ENCODE results near the gene HSPA12A. TPM values are rescaled to one million over a fixed set of nuclear protein-coding genes. Genes with fewer than 3 reads are reported as not detected.

HSPA12A gene
- polyA plus RNA-seq, 1 donor (not counting 4 experiments of a cell fraction or from before 2014, with no cell fraction given) = 8.1 TPM

DNA sequence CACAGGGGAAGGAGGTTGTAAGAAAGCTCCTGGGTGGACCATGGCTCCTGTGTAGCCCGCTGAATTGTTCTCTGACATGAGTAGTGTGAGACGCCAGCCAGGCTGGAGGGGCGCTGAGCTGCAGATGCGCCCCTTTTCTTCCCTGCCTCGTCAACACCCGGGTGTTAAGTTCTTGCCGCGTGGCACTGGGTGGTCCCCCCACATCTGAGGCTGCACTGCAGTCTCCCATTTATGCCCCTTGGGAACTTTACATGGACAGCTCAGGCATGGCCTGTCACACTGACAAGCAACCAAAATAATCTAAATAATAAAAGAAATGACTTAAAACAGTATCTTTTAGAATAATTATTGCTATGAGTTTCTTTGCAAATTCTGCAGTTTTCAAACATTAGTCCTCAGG is 34.6 kb upstream of the HSPA12A start:
- no peaks in the 10 kb centered on the region for H3K27me3 ChIP-seq (ENCODE audit: control insufficient read depth, extremely low read depth, insufficient read depth, low read length)
- no peaks in the 10 kb centered on the region for H4K20me1 ChIP-seq (ENCODE audit: control insufficient read depth, extremely low read depth, insufficient read depth, low read length)
- TF ChIP-seq EZH2 (IDR thresholded peaks at IDR 0.05; ENCODE audit: low read length) = no peak
- TF ChIP-seq, protein P1, sequence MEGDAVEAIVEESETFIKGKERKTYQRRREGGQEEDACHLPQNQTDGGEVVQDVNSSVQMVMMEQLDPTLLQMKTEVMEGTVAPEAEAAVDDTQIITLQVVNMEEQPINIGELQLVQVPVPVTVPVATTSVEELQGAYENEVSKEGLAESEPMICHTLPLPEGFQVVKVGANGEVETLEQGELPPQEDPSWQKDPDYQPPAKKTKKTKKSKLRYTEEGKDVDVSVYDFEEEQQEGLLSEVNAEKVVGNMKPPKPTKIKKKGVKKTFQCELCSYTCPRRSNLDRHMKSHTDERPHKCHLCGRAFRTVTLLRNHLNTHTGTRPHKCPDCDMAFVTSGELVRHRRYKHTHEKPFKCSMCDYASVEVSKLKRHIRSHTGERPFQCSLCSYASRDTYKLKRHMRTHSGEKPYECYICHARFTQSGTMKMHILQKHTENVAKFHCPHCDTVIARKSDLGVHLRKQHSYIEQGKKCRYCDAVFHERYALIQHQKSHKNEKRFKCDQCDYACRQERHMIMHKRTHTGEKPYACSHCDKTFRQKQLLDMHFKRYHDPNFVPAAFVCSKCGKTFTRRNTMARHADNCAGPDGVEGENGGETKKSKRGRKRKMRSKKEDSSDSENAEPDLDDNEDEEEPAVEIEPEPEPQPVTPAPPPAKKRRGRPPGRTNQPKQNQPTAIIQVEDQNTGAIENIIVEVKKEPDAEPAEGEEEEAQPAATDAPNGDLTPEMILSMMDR (optimal IDR thresholded peaks at IDR 0.05 in 1 of 3, IDR thresholded peaks at IDR 0.05 in 1 of 3, conservative IDR thresholded peaks at IDR 0.05 in 1 of 3; ENCODE audit: extremely low read depth in 1 of 3, insufficient read depth in 2 of 3, low read length in 3 of 3) = no peak
- no peak overlapping the region for H3K9ac ChIP-seq (ENCODE audit: control insufficient read depth, extremely low read depth, insufficient read depth, low read length)
- FAIRE-seq (no peak), DNase-seq (ENCODE audit: low read depth, low spot score) (no peak)
- H3K9me3 ChIP-seq (ENCODE audit: control insufficient read depth, low read depth, low read length) = no peaks in the 10 kb centered on the region
- H3K4me2 ChIP-seq (ENCODE audit: control insufficient read depth, extremely low read depth, insufficient read depth, low read depth, low read length) = no peak overlapping the region
- H3K36me3 ChIP-seq (ENCODE audit: control insufficient read depth in 2 of 2, extremely low read depth in 1 of 2, insufficient read depth in 2 of 2, low read length in 2 of 2) = no peaks in the 10 kb centered on the region
- dilution Hi-C loops (cut with MboI; ENCODE audit: extremely low pct_ligation_motif_present, low sequenced_read_pairs) = loop anchor here (5.0 kb wide), 1 partner anchor 90 kb away; no protein-coding TSS in a partner anchor
- no peak overlapping the region for H3K4me3 ChIP-seq (ENCODE audit: control insufficient read depth in 2 of 3, extremely low read depth in 1 of 3, insufficient read depth in 2 of 3, low read depth in 1 of 3, low read length in 3 of 3)
- H3K9me1 ChIP-seq (ENCODE audit: control insufficient read depth, extremely low read depth, insufficient read depth, low read length) = no peaks in the 10 kb centered on the region
- H3K4me1 ChIP-seq (ENCODE audit: control insufficient read depth, extremely low read depth, insufficient read depth, low read length) = peaks cover 12% of the 10 kb centered on the region
- no peaks in the 10 kb centered on the region for H3K79me2 ChIP-seq (ENCODE audit: control insufficient read depth, insufficient read depth, low read length)
- H2AFZ ChIP-seq (ENCODE audit: control insufficient read depth, low read length) = no peak overlapping the region
- H3K27ac ChIP-seq (ENCODE audit: control insufficient read depth, insufficient read depth, low read length) = no peak overlapping the region

DNA sequence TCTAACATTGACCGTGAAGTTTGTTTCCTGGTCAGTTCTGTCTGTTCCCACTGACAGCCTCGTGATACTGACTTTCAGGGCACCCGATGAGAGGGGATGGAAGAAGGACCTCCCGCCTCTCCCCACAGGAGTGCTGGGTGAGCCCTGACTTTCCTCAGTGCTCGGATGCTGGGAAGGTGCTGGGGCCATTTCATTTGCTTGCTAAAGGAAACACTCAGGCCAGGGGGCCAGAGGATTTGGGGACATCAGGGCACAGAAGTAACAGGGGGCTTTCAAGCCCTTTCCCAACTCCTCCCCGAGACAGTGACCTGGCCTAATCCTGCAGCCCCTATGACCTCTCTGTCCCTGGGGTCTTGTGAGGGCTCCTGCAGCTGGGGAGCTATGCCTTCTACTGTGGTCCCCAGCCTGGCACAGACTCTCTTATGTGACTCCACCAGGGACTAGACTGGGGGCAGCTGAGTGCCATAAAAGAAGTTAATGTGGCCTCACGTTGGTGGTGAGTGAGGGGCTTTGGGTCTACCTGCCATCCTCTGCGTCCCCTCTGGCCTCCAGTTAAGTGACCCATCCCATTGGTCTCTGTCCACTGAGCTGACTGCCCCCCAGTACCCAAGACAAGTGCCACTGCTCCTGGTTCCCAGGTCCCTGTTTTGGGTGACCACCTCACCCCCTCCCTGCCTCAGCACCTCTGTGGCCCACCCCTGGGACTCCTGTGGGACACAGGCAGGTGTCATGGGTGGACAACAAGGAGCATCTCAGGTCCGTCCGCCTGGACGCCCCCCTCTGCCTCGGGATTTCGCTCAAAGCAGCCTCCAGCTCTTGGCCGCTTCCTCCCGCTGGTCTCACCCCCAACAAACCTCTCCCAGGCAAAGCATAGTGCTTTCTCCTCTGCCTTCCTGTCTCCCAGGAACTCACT is 33.4 kb upstream of the HSPA12A start:
- Histone ChIP-seq H3K36me3 (ENCODE audit: control insufficient read depth in 2 of 2, extremely low read depth in 1 of 2, insufficient read depth in 2 of 2, low read length in 2 of 2) (no peaks in the 10 kb centered on the region), H3K4me2 (ENCODE audit: control insufficient read depth, extremely low read depth, insufficient read depth, low read depth, low read length) (peak overlapping the region; percentile 50), H3K9me1 (ENCODE audit: control insufficient read depth, extremely low read depth, insufficient read depth, low read length) (no peaks in the 10 kb centered on the region), H3K27ac (ENCODE audit: control insufficient read depth, insufficient read depth, low read length) (no peak overlapping the region), H2AFZ (ENCODE audit: control insufficient read depth, low read length) (no peak overlapping the region), H3K79me2 (ENCODE audit: control insufficient read depth, insufficient read depth, low read length) (no peaks in the 10 kb centered on the region), H3K4me3 (ENCODE audit: control insufficient read depth in 2 of 3, extremely low read depth in 1 of 3, insufficient read depth in 2 of 3, low read depth in 1 of 3, low read length in 3 of 3) (no peak overlapping the region), H4K20me1 (ENCODE audit: control insufficient read depth, extremely low read depth, insufficient read depth, low read length) (no peaks in the 10 kb centered on the region), H3K27me3 (ENCODE audit: control insufficient read depth, extremely low read depth, insufficient read depth, low read length) (no peaks in the 10 kb centered on the region), H3K4me1 (ENCODE audit: control insufficient read depth, extremely low read depth, insufficient read depth, low read length) (peaks cover 24% of the 10 kb centered on the region), H3K9ac (ENCODE audit: control insufficient read depth, extremely low read depth, insufficient read depth, low read length) (no peak overlapping the region), H3K9me3 (ENCODE audit: control insufficient read depth, low read depth, low read length) (no peaks in the 10 kb centered on the region)
- DNase-seq (ENCODE audit: low read depth, low spot score) (no peak), FAIRE-seq (no peak)
- TF ChIP-seq, protein P1 (optimal IDR thresholded peaks at IDR 0.05 in 1 of 3, IDR thresholded peaks at IDR 0.05 in 1 of 3, conservative IDR thresholded peaks at IDR 0.05 in 1 of 3; ENCODE audit: extremely low read depth in 1 of 3, insufficient read depth in 2 of 3, low read length in 3 of 3) = no peak
- no peak for TF ChIP-seq EZH2 (IDR thresholded peaks at IDR 0.05; ENCODE audit: low read length)
- dilution Hi-C loops (cut with MboI; ENCODE audit: extremely low pct_ligation_motif_present, low sequenced_read_pairs) = loop anchor here (5.0 kb wide), 1 partner anchor 88 kb away; no protein-coding TSS in a partner anchor

Measured in keratinocyte (primary cell).